HepG2 (cell line): ENCODE measurements around the gene SLX9. TPM values are rescaled to one million over a fixed set of nuclear protein-coding genes. Genes with fewer than 3 reads are reported as not detected.

Source experiments
- ATAC-seq: fragments of 200-7000 bp; cut with Tn5 transposase; 3 replicates; pipeline ENCODE4 v1.9.1; 2020; ENCODE audit warnings: mild to moderate bottlenecking, moderate library complexity
- BruUV-seq: library from RNA; stranded (reverse); fragments of 400-500 nt; replicated peaks from 2 replicates; lab custom pipeline; 2021; lab: Mats Ljungman, UMichigan
- CTCF ChIA-PET: fragments of 300-600 bp; formaldehyde crosslinking; extraction: SDS; loops from one replicate; lab custom pipeline; 2021; ENCODE audit warnings: low total read pairs, inconsistent platforms, low intra/inter-chr PET ratio; lab: Yijun Ruan, JAX
- POLR2A ChIA-PET: fragments of 350-600 bp; sonication (Branson Sonifier 250); formaldehyde crosslinking; loops from one replicate; lab custom pipeline; 2020; ENCODE audit warnings: antibody characterized with exemption, inconsistent platforms; lab: Yijun Ruan, JAX
- DNase-seq: peaks from one replicate; pipeline ENCODE4 v3.0.0-alpha.2; 2015; ENCODE audit warnings: low spot score
- FAIRE-seq: peaks from 3 replicates; lab custom pipeline; 2011; peaks lifted over from hg19 to GRCh38; lab: Jason Lieb, UNC
- H2AFZ ChIP-seq: one replicate; pipeline ENCODE4 v1.6.1; 2011; ENCODE audit warnings: low read length, inconsistent platforms
- H3K27ac ChIP-seq: fragments of 300-600 bp; 3 replicates; pipeline ENCODE4 v1.8.0; 2011; ENCODE audit warnings: mixed run types, mild to moderate bottlenecking, mixed read lengths, low read length, inconsistent platforms; ENCODE audit not compliant: insufficient read depth; ENCODE audit errors: extremely low read length
- H3K27me3 ChIP-seq, 2 experiments: fragments of 200-600 bp in 1 of 2; 2 replicates in 1 of 2; 3 replicates in 1 of 2; pipeline versions ENCODE4 v1.6.0 to v1.8.0; 2011; ENCODE audit warnings: low read length in 2 of 2, mild to moderate bottlenecking in 2 of 2, moderate library complexity in 2 of 2, inconsistent platforms in 1 of 2; ENCODE audit not compliant: insufficient read depth in 2 of 2, control insufficient read depth in 1 of 2
- H3K36me3 ChIP-seq, 2 experiments: fragments of 200-600 bp in 1 of 2; replicated peaks in 1 of 2; 2 replicates in 1 of 2; 3 replicates in 1 of 2; pipeline versions ENCODE4 v1.5.1 to v1.8.0; 2011; ENCODE audit warnings: low read length in 2 of 2, inconsistent platforms in 1 of 2; ENCODE audit not compliant: insufficient read depth in 2 of 2, control insufficient read depth in 1 of 2
- H3K4me1 ChIP-seq: 2 replicates; pipeline ENCODE4 v1.5.1; 2012; ENCODE audit warnings: low read length, inconsistent platforms; ENCODE audit not compliant: insufficient read depth
- H3K4me2 ChIP-seq: 2 replicates; pipeline ENCODE4 v1.6.0; 2011; ENCODE audit warnings: low read depth, low read length, inconsistent platforms
- H3K4me3 ChIP-seq, 3 experiments: fragments of 200-600 bp in 1 of 3; sonication (generic), shearing (Covaris generic) in 1 of 3; replicated peaks in 1 of 3; 2 replicates each; pipeline ENCODE4 v1.5.1; 2011 to 2016; ENCODE audit warnings: low read length in 3 of 3, inconsistent platforms in 2 of 3, low read depth in 2 of 3, mild to moderate bottlenecking in 2 of 3, control low read depth in 1 of 3, mixed read lengths in 1 of 3; ENCODE audit not compliant: insufficient read depth in 1 of 3
- H3K79me2 ChIP-seq: one replicate; pipeline ENCODE4 v1.6.1; 2011; ENCODE audit warnings: low read length, inconsistent platforms; ENCODE audit not compliant: insufficient read depth
- H3K9ac ChIP-seq: 2 replicates; pipeline ENCODE4 v1.6.0; 2011; ENCODE audit warnings: mild to moderate bottlenecking, low read depth, low read length, inconsistent platforms; ENCODE audit not compliant: insufficient read depth
- H3K9me3 ChIP-seq: 2 replicates; pipeline ENCODE4 v1.5.1; 2012; ENCODE audit warnings: mild to moderate bottlenecking, low read length
- H4K20me1 ChIP-seq: 2 replicates; pipeline ENCODE4 v1.6.0; 2011; ENCODE audit warnings: inconsistent platforms, mild to moderate bottlenecking, low read length, moderate library complexity; ENCODE audit not compliant: insufficient read depth
- CENPX ChIP-seq: sonication (generic); formaldehyde crosslinking; IDR thresholded peaks from 2 replicates; pipeline ENCODE4 v1.9.0; 2021; ENCODE audit warnings: mild to moderate bottlenecking, missing genetic modification reagents, moderate library complexity
- ERF ChIP-seq: IDR thresholded peaks from 2 replicates; pipeline ENCODE4 v1.6.1; 2018; ENCODE audit warnings: missing biosample characterization, missing genetic modification reagents
- ESRRA ChIP-seq: sonication (generic); formaldehyde crosslinking; IDR thresholded peaks from 2 replicates; pipeline ENCODE4 v1.5.1; 2020; ENCODE audit warnings: mild to moderate bottlenecking, low read depth, missing genetic modification reagents
- MAZ ChIP-seq, 2 experiments: sonication (generic) in 1 of 2; formaldehyde crosslinking in 1 of 2; IDR thresholded peaks; 2 replicates each; pipeline versions ENCODE4 v1.5.0 to v1.6.1; 2012 to 2020; ENCODE audit warnings: low read depth in 2 of 2, mild to moderate bottlenecking in 2 of 2, borderline replicate concordance in 1 of 2, improper control_type of control experiment in 1 of 2, low read length in 1 of 2, missing genetic modification reagents in 1 of 2, moderate library complexity in 1 of 2
- MTA1 ChIP-seq: sonication (generic); formaldehyde crosslinking; IDR thresholded peaks from 2 replicates; pipeline ENCODE4 v1.4.0; 2020; ENCODE audit warnings: missing genetic modification reagents, mild to moderate bottlenecking, borderline replicate concordance
- ZNF34 ChIP-seq: sonication (generic); formaldehyde crosslinking; IDR thresholded peaks from 2 replicates; pipeline ENCODE4 v1.4.0; 2020; ENCODE audit warnings: mild to moderate bottlenecking, missing genetic modification reagents, borderline replicate concordance
- ZNF44 ChIP-seq: sonication (generic); formaldehyde crosslinking; IDR thresholded peaks from 2 replicates; pipeline ENCODE4 v1.5.1; 2020; ENCODE audit warnings: mild to moderate bottlenecking, missing genetic modification reagents
- WGBS: methylation state at CpG from one replicate; pipeline ENCODE4 v1.1.6; 2017; ENCODE audit warnings: low lambda C conversion rate; 5-methylcytosine and 5-hydroxymethylcytosine counted together
- in situ Hi-C: cut with HindIII; loops from 2 replicates; pipeline ENCODE4 v1.10.0; 2017; ENCODE audit warnings: low pct_unique_long_range_greater_than_20kb; ENCODE audit not compliant: extremely low pct_ligation_motif_present
- intact Hi-C: fragments of 100-400 bp; cut with micrococcal nuclease; formaldehyde crosslinking; loops from one replicate; pipeline ENCODE4 v1.10.0; 2022; ENCODE audit not compliant: unreplicated experiment
- polyA plus RNA-seq, 8 experiments: library from polyadenylated mRNA; depleted of rRNA in 3 of 8; stranded (reverse) in 7 of 8; unstranded in 1 of 8; fragments of >200 nt; fragmentation: Illumina TruSeq in 4 of 8; extraction: Trizol in 4 of 8; gene quantifications; 2 replicates each; pipeline versions ENCODE4 v1.2.1 to v1.2.3, GENCODE V29; 2011 to 2016; ENCODE audit warnings: low read depth in 4 of 8, missing spikeins in 1 of 8, mixed read lengths in 1 of 8; ENCODE audit not compliant: insufficient read depth in 1 of 8
- total RNA-seq, 5 experiments: library from RNA; depleted of rRNA; stranded (reverse); fragments of >200 nt; fragmentation: Illumina TruSeq; extraction: Trizol; gene quantifications; 2 replicates each; pipeline ENCODE4 v1.2.3, GENCODE V29; 2016; ENCODE audit warnings: low read depth in 1 of 5
- TF ChIP-seq, protein P1 (sequence below): IDR thresholded peaks from 2 replicates; pipeline ENCODE4 v1.4.0; 2020; ENCODE audit warnings: mild to moderate bottlenecking, missing genetic modification reagents
- TF ChIP-seq, protein P2 (sequence below): sonication (generic); formaldehyde crosslinking; IDR thresholded peaks from 2 replicates; pipeline ENCODE4 v1.8.1; 2023; ENCODE audit warnings: mild to moderate bottlenecking, missing genetic modification reagents

Gene SLX9
- total and polyA plus RNA-seq, 2 of the 13 experiments (the other 11 are each of a cell fraction or from before 2014, with no cell fraction given), result 21.0 to 47.1 TPM

DNA sequence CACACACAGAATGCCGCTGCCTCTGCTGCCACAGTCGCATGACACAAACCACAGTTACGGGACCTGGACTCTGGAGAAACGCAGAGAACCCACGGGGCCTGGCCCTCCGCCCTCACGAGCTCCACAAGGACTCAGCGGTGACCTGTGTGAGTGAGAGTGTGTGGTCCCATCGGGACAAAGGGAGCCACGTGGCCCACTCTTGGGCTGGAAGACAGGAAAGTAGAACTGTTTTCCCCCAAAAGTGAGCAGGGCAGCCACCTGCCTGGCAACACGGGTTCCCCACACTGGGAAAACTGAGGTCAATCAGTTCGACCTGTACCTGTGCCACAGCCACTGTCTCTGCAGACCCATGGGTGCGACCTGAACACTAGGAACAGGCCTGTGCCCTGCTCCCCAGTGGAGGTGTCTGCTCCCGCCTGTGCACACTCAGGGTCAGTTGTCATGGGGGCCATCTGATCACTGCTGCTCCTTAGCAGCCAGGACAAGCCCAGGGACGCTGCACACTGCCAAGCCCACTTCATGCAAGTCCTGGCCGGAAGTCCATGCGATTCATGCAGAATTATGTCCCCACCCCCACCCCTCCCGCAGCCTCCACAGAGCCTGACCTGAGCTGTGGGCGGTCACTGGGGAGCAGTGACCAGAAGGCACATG, 80.2 kb downstream of the SLX9 start:
- in situ Hi-C loops, result no loop called here
- no peak for ATAC-seq

More for the DNA sequence above, 80.2 kb downstream of the SLX9 start:
- TF ChIP-seq ZNF44 (CRISPR knock-in tag), result no peak
- TF ChIP-seq, protein P1, sequence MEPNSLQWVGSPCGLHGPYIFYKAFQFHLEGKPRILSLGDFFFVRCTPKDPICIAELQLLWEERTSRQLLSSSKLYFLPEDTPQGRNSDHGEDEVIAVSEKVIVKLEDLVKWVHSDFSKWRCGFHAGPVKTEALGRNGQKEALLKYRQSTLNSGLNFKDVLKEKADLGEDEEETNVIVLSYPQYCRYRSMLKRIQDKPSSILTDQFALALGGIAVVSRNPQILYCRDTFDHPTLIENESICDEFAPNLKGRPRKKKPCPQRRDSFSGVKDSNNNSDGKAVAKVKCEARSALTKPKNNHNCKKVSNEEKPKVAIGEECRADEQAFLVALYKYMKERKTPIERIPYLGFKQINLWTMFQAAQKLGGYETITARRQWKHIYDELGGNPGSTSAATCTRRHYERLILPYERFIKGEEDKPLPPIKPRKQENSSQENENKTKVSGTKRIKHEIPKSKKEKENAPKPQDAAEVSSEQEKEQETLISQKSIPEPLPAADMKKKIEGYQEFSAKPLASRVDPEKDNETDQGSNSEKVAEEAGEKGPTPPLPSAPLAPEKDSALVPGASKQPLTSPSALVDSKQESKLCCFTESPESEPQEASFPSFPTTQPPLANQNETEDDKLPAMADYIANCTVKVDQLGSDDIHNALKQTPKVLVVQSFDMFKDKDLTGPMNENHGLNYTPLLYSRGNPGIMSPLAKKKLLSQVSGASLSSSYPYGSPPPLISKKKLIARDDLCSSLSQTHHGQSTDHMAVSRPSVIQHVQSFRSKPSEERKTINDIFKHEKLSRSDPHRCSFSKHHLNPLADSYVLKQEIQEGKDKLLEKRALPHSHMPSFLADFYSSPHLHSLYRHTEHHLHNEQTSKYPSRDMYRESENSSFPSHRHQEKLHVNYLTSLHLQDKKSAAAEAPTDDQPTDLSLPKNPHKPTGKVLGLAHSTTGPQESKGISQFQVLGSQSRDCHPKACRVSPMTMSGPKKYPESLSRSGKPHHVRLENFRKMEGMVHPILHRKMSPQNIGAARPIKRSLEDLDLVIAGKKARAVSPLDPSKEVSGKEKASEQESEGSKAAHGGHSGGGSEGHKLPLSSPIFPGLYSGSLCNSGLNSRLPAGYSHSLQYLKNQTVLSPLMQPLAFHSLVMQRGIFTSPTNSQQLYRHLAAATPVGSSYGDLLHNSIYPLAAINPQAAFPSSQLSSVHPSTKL, result no peak
- TF ChIP-seq MTA1, result 0 out of 2 replicates have a peak, but pooled peaks have one; percentile 23
- TF ChIP-seq, protein P2, sequence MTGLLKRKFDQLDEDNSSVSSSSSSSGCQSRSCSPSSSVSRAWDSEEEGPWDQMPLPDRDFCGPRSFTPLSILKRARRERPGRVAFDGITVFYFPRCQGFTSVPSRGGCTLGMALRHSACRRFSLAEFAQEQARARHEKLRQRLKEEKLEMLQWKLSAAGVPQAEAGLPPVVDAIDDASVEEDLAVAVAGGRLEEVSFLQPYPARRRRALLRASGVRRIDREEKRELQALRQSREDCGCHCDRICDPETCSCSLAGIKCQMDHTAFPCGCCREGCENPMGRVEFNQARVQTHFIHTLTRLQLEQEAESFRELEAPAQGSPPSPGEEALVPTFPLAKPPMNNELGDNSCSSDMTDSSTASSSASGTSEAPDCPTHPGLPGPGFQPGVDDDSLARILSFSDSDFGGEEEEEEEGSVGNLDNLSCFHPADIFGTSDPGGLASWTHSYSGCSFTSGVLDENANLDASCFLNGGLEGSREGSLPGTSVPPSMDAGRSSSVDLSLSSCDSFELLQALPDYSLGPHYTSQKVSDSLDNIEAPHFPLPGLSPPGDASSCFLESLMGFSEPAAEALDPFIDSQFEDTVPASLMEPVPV (CRISPR knock-in tag), result no peak
- TF ChIP-seq ERF (CRISPR knock-in tag), result no peak
- TF ChIP-seq ESRRA (CRISPR knock-in tag), result no peak
- TF ChIP-seq CENPX, result no peak
- no peak for TF ChIP-seq ZNF34 (CRISPR knock-in tag)
- no peak for TF ChIP-seq MAZ (IDR thresholded peaks at IDR 0.05; ENCODE audit: borderline replicate concordance, low read depth, low read length)
- no peak for TF ChIP-seq MAZ (CRISPR knock-in tag; IDR thresholded peaks at IDR 0.05; ENCODE audit: low read depth)
- no TSS peak for BruUV-seq
- ChIA-PET POLR2A (no interaction called here), CTCF (no interaction called here)
- H3K27me3 ChIP-seq, result peaks cover 0 to 12% of the 10 kb centered on the region in 2 experiments; a peak in 1 of 5 replicates
- H3K4me2 ChIP-seq, result no peak overlapping the region
- no peaks in the 10 kb centered on the region for H3K79me2 ChIP-seq
- 75% methylated on average over 7 of the region's 19 CpGs for WGBS
- no peak overlapping the region for H3K27ac ChIP-seq
- H3K4me3 ChIP-seq, result no peak overlapping the region
- DNase-seq (no peak), FAIRE-seq (no peak)
- no peaks in the 10 kb centered on the region for H3K36me3 ChIP-seq
- H3K9me3 ChIP-seq, result no peaks in the 10 kb centered on the region
- no peak overlapping the region for H2AFZ ChIP-seq
- intact Hi-C loops, result loop anchor here (10.0 kb wide), 1 partner anchor 55 kb away; the partner anchor contains the start of gene ADARB1
- H3K9ac ChIP-seq, result no peak overlapping the region
- H3K4me1 ChIP-seq, result peaks cover 57% of the 10 kb centered on the region
- no peaks in the 10 kb centered on the region for H4K20me1 ChIP-seq
